GM19438 (cell line): ENCODE measurements around the gene GPR162.
A peak's percentile ranks its signal among the peaks of the same experiment; 100 is the strongest.

ENCODE experiments used
- ATAC-seq: cut with Tn5 transposase; IDR thresholded peaks from one replicate; pipeline ENCODE4 v1.9.1; 2021; ENCODE audit warnings: low read depth; ENCODE audit not compliant: unreplicated experiment

Gene GPR162, protein sequence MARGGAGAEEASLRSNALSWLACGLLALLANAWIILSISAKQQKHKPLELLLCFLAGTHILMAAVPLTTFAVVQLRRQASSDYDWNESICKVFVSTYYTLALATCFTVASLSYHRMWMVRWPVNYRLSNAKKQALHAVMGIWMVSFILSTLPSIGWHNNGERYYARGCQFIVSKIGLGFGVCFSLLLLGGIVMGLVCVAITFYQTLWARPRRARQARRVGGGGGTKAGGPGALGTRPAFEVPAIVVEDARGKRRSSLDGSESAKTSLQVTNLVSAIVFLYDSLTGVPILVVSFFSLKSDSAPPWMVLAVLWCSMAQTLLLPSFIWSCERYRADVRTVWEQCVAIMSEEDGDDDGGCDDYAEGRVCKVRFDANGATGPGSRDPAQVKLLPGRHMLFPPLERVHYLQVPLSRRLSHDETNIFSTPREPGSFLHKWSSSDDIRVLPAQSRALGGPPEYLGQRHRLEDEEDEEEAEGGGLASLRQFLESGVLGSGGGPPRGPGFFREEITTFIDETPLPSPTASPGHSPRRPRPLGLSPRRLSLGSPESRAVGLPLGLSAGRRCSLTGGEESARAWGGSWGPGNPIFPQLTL

DNA sequence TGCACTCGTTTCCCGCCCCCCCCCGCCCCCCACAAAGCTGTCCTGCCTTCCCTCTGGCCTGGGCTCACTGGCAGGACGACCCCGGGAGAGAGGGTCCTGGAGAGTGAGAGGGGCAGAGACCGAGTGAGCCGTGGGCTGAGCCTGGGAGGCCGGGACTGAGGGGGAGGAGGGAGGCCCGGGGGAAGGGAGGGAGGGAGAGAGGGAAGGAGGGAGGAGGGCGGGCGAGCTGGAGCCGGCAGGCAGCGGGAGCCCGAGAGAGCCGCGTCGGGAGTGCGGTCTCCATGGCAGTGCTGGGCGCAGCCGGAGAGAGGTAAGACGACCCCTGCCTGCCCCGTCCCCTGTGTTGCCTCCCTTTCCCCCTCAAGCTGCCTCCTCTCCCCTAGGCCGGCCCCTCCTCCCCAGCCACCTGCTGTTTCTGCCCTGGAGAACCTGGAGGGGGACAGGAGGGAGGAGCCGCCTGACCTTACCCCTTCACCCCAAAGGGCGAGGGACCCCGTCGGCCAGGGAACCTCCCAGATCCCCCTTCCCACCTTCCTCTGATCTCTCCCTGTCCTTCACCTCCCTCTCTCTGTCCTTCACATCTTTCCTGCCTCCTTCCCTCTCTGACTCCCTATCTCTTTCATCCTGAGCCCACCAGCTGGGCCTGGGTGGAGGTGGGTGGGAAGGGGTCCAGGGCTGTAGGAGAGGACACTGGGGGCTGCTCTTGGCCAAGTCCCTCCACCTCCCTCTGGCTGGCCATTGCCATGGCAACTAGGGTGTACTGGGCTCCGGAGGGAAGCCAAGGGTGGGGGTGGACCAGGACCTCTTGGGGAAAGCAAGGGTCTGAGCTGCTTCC lies at the start of gene GPR162:
TSS of gene GPR162 (plus strand) at position 231 of the 835 bp plus-strand sequence. CDS start 2,078 bp downstream, outside the sequence.
- ATAC-seq: no peak

DNA sequence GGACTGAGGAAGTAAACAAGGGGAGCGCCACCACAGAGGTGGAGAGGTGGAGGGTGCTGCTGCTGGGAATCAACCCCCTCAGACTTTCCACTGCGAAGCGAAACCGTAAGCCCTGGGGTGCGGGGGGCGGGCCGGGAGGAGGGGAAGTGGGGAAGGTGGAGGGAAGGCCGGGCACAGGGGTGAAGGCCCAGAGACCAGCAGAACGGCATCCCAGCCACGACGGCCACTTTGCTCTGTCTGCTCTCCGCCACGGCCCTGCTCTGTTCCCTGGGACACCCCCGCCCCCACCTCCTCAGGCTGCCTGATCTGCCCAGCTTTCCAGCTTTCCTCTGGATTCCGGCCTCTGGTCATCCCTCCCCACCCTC lies 49.3 kb upstream of the GPR162 start, which contains the start of gene LAG3:
TSS of gene LAG3 (plus strand) at position 190 of the 365 bp plus-strand sequence. CDS start 333 bp downstream, outside the sequence.
- ATAC-seq: no peak

DNA sequence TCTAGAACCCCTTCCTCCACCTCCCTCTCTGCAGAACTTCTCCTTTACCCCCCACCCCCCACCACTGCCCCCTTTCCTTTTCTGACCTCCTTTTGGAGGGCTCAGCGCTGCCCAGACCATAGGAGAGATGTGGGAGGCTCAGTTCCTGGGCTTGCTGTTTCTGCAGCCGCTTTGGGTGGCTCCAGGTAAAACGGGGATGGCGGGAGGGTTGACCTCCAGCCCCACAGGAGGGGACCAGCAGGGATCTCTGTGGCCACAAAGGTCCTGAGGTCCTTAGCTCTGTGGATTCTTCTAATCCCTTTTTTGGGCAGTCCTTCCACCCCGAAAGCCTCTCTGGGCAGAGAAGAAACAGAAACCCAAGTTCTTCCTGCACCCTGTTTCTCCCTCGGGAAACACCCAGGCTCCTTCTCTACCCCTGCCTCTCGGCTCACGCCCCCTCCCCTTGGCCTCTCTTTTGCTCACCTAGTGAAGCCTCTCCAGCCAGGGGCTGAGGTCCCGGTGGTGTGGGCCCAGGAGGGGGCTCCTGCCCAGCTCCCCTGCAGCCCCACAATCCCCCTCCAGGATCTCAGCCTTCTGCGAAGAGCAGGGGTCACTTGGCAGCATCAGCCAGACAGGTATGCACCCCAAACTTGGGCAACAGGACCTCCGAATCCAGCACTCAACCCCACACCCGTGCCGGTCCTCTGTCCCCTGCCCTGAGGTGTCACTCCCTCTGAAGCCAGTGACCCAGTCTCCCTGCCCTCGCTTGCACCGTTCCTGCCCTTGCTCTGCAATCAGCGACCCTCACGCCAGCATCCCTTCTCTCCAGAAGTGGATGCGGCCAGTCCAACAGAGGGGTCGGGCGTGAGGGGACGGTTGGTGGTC lies 48.7 kb upstream of the GPR162 start:
- no peak for ATAC-seq

DNA sequence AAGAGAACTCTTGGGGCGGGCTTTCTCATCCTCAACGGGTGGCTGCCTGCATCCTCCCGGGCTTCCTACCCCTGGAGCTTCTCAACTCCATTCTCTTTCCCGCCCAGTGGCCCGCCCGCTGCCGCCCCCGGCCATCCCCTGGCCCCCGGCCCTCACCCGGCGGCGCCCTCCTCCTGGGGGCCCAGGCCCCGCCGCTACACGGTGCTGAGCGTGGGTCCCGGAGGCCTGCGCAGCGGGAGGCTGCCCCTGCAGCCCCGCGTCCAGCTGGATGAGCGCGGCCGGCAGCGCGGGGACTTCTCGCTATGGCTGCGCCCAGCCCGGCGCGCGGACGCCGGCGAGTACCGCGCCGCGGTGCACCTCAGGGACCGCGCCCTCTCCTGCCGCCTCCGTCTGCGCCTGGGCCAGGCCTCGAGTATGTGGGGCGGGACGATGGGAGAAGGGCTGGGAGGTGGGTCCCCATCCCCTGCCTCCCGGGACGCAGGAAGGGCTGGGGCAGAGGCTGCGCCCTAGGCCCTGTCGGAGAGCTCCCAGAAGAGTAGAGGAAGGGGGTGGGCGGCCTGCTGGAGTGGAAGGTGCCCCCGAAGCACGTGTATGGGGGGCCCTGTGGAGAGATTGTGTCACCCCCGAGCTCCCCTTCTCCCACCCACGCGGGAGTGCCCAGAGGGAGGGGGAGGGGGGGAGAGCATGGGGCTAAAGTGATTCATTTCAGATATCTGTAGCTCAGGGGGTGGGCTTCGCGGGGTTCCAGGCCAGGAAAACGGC lies 47.9 kb upstream of the GPR162 start:
- ATAC-seq: no peak

DNA sequence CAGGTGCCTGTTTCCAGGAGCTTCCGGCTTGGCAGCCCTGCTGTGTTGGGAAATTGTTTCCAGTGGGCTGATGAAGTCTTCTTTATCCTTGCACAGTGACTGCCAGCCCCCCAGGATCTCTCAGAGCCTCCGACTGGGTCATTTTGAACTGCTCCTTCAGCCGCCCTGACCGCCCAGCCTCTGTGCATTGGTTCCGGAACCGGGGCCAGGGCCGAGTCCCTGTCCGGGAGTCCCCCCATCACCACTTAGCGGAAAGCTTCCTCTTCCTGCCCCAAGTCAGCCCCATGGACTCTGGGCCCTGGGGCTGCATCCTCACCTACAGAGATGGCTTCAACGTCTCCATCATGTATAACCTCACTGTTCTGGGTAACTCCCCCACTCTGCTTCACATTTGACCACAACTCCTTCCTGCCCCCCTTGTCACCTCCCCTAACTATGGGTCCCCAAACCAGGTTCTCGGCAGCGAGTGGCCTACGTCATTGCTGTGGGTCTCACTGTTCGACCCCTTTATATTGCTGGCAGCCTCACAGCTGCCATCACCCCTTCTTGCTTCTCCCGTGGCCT lies 47.0 kb upstream of the GPR162 start:
- ATAC-seq: no peak

DNA sequence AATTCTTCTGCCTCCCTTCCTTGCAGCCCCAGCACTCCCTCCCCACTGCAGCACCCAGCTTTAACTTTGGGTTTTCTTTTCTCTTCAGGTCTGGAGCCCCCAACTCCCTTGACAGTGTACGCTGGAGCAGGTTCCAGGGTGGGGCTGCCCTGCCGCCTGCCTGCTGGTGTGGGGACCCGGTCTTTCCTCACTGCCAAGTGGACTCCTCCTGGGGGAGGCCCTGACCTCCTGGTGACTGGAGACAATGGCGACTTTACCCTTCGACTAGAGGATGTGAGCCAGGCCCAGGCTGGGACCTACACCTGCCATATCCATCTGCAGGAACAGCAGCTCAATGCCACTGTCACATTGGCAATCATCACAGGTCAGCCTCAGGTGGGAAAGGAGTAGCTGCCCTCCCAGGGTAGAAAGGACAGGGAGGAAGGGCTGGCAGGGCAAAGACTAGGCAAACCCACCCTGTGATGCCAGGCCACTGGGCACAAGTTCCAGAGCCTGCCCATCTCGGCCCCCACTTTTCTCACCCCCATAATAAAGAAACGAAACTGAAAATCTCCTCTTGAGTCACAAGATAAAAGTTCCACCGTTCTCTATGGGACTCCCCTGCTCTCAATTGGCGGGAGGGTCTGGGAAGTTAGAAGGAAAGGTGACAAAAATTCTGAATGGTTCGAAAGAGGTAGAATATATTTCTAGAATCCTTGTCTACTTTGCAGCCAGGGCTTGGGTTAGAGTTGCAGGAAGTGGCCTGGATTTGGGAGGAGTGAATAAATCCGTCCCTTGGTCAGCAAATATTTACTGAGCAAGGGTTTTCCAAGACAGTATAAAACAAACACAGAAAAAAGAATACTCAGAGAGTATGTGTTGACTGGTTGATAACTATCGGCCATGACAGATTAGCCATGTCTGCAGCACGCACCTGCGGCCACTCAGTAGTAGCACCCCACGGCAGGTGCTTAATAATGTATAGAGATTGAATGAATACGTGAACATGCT lies 46.1 kb upstream of the GPR162 start:
- no peak for ATAC-seq

DNA sequence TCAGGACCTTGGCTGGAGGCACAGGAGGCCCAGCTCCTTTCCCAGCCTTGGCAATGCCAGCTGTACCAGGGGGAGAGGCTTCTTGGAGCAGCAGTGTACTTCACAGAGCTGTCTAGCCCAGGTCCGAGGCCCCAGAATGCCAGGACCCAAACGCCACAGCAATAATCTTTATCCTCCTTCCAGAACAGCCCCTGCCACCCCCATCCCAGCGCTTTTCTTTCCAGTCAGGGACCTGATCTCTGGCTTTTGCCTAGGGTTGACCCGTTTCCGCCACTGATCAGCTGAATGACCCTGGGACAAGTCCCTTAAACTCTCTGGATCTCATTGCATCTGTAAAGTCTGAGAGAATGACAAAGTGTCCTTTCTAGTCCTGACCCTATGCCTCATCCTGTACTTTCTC lies 44.2 kb upstream of the GPR162 start:
- ATAC-seq: no peak

DNA sequence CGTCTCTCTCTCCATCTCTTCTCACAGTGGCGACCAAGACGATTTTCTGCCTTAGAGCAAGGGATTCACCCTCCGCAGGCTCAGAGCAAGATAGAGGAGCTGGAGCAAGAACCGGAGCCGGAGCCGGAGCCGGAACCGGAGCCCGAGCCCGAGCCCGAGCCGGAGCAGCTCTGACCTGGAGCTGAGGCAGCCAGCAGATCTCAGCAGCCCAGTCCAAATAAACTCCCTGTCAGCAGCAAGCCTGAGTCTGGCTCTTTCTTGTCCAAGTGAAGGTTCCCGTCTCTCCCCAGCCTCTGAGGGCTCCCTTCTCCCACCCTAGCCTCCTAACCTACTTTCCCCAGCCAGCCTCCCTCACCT lies 43.4 kb upstream of the GPR162 start:
- no peak for ATAC-seq

DNA sequence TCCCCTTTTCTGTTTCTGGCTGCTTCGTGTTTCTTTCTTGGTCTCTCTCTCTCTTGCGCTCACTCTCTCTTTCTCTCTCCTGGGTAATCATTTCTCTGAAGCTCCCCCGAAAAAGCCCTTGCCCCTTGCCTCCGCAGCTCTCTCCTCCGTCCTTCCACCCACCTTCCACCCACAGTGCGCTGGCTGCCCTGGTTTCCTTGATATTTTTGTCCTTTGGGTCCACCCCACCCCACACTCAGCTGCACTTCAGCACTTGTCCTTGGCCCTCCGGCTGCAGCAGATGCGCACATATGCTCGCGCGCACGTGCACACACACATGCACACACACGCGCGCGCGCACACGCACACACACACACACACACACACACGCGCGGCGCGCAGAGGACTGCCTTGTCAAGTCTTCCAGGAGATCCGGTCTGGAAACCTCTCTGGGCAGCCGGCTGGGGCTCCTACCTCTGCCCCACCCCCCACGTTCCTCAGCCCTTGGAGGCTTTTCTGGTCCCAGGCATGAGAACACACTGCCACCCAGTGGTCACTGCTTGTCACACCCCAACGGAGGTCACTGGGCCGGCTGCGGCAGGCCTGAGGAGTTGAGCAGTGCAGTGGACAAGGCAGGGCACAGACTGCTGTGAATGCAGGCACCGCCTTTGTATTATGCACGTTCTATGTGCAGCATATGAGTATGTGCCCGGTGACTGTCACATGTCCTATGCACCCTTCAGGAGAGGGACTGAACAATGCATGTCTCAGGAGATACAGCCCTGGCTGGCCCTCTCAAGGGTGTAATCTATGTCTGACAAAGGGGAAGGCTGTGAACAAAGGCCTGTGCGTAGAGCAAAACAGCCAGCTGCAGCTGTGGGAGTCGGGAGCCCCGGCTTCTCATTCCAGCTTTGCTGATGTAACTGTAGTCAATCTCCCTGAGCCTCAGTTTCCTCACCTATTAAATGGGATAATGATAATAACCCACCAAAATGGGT lies 42.8 kb upstream of the GPR162 start:
- peak; percentile 70 for ATAC-seq

DNA sequence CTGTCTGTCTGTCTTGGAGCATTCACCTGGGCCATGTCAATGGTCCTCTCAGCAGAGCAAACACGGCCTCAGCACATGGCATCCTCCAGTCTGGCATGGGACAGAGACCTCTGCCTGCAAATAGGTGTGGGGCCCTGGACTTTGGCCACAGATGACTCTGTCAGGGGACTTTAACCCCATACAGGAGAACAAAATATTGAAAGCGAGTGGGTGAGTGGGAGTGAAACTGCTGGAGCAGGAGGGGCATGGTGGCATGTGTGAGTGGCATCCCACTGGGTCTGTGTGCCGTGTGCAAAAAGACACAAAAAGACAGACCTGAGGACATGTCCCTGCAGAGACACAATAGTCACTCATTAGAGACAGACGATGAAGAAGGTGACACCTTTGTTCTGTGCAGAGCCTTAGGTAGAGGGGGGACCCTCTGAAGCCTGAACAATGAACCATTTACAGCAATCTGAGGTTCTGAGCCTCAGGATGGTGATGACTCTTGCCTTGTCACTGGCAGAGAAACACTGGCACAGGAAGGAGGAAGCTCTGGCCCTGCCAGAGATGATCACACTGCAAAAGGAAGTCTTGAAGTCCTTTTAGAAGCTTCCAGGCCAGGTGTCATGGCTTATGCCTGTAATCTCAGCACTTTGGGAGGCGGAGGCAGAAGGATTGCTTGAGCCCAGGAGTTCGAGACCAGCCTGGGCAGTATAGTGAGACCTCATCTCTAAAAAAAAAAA lies 41.8 kb upstream of the GPR162 start:
- ATAC-seq: no peak

DNA sequence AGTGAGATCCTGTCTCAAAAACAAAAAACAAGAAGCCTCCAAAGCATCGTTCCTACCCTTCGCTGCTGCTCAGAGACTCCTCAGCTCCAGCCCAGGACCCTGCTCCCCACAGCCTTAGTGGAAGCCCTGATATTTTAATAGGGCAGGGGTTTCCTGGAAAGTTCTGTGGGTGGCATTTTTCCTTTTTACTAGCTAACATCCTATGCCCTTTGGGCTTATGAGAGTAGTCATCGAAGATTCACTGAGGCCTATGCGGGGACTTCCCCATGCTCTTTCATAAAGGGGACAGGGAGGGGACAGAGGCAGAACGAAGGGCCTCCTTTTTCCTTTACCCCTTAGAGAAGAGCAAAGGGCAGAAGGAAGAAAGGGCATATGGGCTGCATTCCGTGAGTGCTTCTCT lies 41.0 kb upstream of the GPR162 start:
- no peak for ATAC-seq

DNA sequence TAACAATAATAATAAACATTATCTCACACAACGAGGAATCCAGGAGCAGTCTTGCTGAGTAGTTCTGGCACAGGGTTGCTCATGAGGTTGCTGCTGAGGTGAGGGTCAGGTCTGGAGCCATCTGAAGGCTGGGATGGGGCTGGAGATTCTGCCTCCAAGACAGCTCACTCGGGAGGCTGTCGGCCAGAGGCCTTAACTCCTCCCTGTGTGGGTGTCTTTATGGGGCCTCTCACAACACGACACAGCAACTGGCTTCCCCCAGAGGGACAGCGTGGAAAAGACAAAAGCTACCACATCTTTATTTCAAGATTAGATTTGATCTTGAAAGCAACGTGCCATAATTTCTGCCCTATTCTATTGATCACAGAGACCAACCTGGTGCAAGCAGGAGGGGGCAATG lies 39.5 kb upstream of the GPR162 start:
- ATAC-seq: no peak

DNA sequence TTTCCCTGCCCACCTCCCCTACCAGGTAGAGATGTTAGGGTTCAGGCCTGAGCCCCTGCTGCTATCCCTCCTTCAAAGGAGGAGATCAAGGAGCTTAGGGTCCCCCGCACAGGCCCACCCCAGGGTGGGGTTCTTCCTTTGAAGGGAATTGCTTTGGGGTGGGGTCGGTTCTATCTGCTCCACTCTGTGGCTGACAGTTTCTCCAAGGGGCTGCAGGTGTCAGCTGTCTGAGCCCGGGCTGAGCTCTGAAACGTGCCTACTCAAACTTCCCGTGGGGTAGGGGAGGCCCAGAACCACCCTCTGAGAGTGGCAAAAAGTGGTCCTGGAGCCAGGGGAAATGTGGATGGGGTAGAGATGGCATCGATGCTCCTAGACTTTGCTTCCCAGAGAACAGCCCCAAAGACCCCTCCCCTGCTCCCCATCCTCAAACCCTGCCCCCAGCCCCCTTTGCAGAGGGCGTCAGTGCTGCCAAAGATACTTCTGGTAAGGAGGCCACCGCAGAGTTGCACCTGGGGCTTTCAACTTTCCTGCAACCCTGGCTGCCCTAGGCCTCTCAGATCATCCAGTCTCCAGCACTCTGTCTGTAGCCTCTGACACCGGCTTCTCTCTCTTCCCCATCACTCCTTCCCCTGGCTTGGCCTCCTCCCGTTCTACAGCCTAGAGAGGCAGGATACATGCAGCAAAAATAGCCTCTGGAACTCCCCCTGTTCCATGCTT lies 38.6 kb upstream of the GPR162 start:
- no peak for ATAC-seq

DNA sequence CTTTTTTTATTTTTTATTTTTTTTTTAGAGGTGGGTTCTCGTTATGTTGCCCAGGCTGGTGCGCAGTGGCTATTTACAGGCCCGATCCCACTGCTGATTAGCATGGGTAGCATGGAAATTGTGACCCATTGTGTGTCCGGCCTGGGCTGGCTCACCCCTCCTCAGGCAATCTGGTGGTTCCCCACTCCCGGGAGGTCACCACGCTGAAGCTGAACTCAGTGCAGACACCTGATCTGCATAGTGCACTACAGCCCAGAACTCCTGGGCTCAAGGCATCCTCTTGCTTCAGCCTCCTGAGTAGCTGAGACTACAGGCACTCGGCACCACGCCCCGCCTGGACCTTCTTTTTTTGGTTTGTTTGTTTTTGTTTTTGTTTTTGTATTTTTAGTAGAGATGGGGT lies 37.8 kb upstream of the GPR162 start:
- no peak for ATAC-seq

DNA sequence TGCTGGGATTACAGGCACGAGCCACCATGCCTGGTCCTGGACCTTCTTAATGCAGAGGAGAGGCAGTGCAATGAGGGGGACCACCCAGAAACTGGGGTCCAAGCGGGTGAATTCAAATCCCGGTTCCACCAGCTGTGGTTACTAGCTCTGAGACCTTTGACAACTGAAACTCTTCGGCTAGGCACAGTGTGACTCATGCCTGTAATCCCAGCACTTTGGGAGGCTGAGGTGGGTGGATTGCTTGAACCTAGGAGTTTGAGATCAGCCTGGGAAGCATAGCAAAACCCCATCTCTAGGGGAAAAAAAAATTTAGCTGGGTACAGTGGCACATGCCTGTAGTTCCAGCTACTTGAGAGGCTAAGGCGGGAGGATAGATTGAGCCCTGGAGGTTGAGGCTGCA lies 37.3 kb upstream of the GPR162 start:
- ATAC-seq: no peak

DNA sequence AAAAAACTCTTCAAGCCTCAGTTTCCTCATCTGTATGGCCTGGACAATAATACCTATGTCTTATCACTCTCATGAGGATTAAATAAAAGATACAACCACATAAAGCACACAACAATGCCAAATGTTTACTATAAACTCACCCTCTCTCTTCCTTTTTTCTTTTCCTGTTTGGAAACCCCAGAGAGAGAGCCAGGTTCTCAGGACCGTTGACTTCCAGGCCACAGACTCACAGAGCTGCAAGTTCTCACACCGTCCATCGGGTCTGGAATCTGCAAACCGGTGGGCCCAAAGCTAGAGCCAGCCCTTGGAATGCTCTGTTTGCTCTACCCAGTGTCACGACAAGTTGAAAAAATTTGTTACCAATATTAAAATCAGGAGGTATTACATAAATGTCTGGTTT lies 36.9 kb upstream of the GPR162 start:
- ATAC-seq: no peak
